NCI-H2227 (cell line): ENCODE data around the gene SWT1.
"Not testable (repeated sequence)": the region's sequence is repeated elsewhere in the genome, so short reads cannot be mapped to it uniquely, and the experiment has no call there.

Experiments used
- DNase-seq: peaks from one replicate; lab custom pipeline; 2025; ENCODE audit not compliant: unreplicated experiment; lab: John Stamatoyannopoulos, UW

Gene SWT1

GRCh38 chr1:185244015-185244747, 87.2 kb downstream of the SWT1 start:
- no peak for DNase-seq

GRCh38 chr1:185245466-185245865, 88.5 kb downstream of the SWT1 start:
- DNase-seq = no peak

GRCh38 chr1:185249563-185249962, 92.6 kb downstream of the SWT1 start:
- DNase-seq = no peak

- DNase-seq = no peak
These were observed 93.1 kb downstream of the SWT1 start for GRCh38 chr1:185250063-185250462.

GRCh38 chr1:185251928-185252327, 95.0 kb downstream of the SWT1 start:
- not testable (repeated sequence) for DNase-seq

- DNase-seq = not testable (repeated sequence)
These were observed 95.4 kb downstream of the SWT1 start for GRCh38 chr1:185252404-185252803.

GRCh38 chr1:185255595-185255994, 98.6 kb downstream of the SWT1 start:
- DNase-seq = not testable (repeated sequence)

- peak; percentile 47 for DNase-seq
These were observed 100.4 kb downstream of the SWT1 start for GRCh38 chr1:185257116-185257949.

GRCh38 chr1:185257950-185258208, 100.9 kb downstream of the SWT1 start:
- DNase-seq = no peak

GRCh38 chr1:185258676-185259075, 101.7 kb downstream of the SWT1 start:
- DNase-seq = no peak

- no peak for DNase-seq
These were observed 103.6 kb downstream of the SWT1 start for GRCh38 chr1:185260611-185261010.

GRCh38 chr1:185262151-185262550, 105.2 kb downstream of the SWT1 start:
- no peak for DNase-seq

- no peak for DNase-seq
These were observed 106.3 kb downstream of the SWT1 start for GRCh38 chr1:185263292-185263691.

GRCh38 chr1:185263780-185264179, 106.8 kb downstream of the SWT1 start:
- no peak for DNase-seq

- no peak for DNase-seq
These were observed 108.3 kb downstream of the SWT1 start for GRCh38 chr1:185265314-185265713.

GRCh38 chr1:185267301-185267700, 110.3 kb downstream of the SWT1 start:
- no peak for DNase-seq

- no peak for DNase-seq
These were observed 110.7 kb downstream of the SWT1 start for GRCh38 chr1:185267701-185268100.

- DNase-seq = no peak
These were observed 111.4 kb downstream of the SWT1 start for GRCh38 chr1:185268352-185268751.

- peak; percentile 81 for DNase-seq
These were observed 115.0 kb downstream of the SWT1 start for GRCh38 chr1:185271921-185272320.

GRCh38 chr1:185279571-185279970, 122.6 kb downstream of the SWT1 start:
- DNase-seq = no peak

- DNase-seq = no peak
These were observed 123.6 kb downstream of the SWT1 start for GRCh38 chr1:185280589-185280988.

GRCh38 chr1:185281245-185281644, 124.3 kb downstream of the SWT1 start:
- no peak for DNase-seq

GRCh38 chr1:185284116-185284515, 127.1 kb downstream of the SWT1 start:
- DNase-seq = no peak
